GM12878 (cell line): ENCODE results near the gene EDEM2. TPM values are rescaled to one million over a fixed set of nuclear protein-coding genes. Genes with fewer than 3 reads are reported as not detected.

Source experiments
- ATAC-seq: fragments of 200-7000 bp; cut with Tn5 transposase; 3 replicates; pipeline ENCODE4 v1.9.1; 2020; ENCODE audit warnings: mild to moderate bottlenecking, moderate library complexity
- BruUV-seq: library from RNA; stranded (reverse); fragments of 400-500 nt; replicated peaks from 2 replicates; lab custom pipeline; 2021; lab: Mats Ljungman, UMichigan
- CTCF ChIA-PET: fragments of 300-600 bp; sonication (Branson Sonifier 250); formaldehyde crosslinking; extraction: SDS; loops from one replicate; lab custom pipeline; 2021; ENCODE audit warnings: inconsistent platforms; lab: Yijun Ruan, JAX
- POLR2A ChIA-PET: fragments of 350-600 bp; formaldehyde crosslinking; extraction: SDS; loops from one replicate; lab custom pipeline; 2021; ENCODE audit warnings: inconsistent platforms; lab: Charles Lee
- RAD21 ChIA-PET: fragments of 300-600 bp; sonication (Branson Sonifier 250); formaldehyde crosslinking; loops from one replicate; lab custom pipeline; 2023; ENCODE audit warnings: antibody characterized with exemption; ENCODE audit not compliant: unreplicated experiment; lab: Charles Lee
- SMC1A ChIA-PET: fragments of 300-600 bp; sonication (Branson Sonifier 250); formaldehyde crosslinking; loops from one replicate; lab custom pipeline; 2023; ENCODE audit not compliant: unreplicated experiment, uncharacterized antibody; lab: Charles Lee
- DNase-seq: peaks from one replicate; pipeline ENCODE4 v3.0.0-alpha.2; 2011; ENCODE audit warnings: low read depth, low spot score
- FAIRE-seq: peaks from 3 replicates; lab custom pipeline; 2011; peaks lifted over from hg19 to GRCh38; lab: Jason Lieb, UNC
- H2AFZ ChIP-seq: 2 replicates; pipeline ENCODE4 v1.6.0; 2011; ENCODE audit warnings: low read depth, low read length, control low read depth; ENCODE audit not compliant: control insufficient read depth
- H3K27ac ChIP-seq: 2 replicates; pipeline ENCODE4 v1.5.1; 2011; ENCODE audit warnings: control low read depth; ENCODE audit not compliant: control insufficient read depth, insufficient read depth
- H3K27me3 ChIP-seq, 2 experiments: replicated peaks in 1 of 2; 2 replicates each; pipeline versions ENCODE4 v1.6.0 to v1.6.1; 2011; ENCODE audit warnings: low read length in 1 of 2; ENCODE audit not compliant: control insufficient read depth in 2 of 2, insufficient read depth in 2 of 2
- H3K36me3 ChIP-seq, 2 experiments: 2 replicates each; pipeline ENCODE4 v1.5.1; 2011; ENCODE audit warnings: low read length in 1 of 2; ENCODE audit not compliant: control insufficient read depth in 2 of 2, insufficient read depth in 2 of 2
- H3K4me1 ChIP-seq: 2 replicates; pipeline ENCODE4 v1.6.1; 2011; ENCODE audit warnings: mild to moderate bottlenecking, low read length, moderate library complexity, mixed read lengths; ENCODE audit not compliant: control insufficient read depth, insufficient read depth
- H3K4me2 ChIP-seq: 2 replicates; pipeline ENCODE4 v1.6.0; 2011; ENCODE audit warnings: control low read depth; ENCODE audit not compliant: control insufficient read depth, insufficient read depth
- H3K4me3 ChIP-seq: fragments of 200-600 bp; sonication (generic); 2 replicates; pipeline ENCODE4 v1.5.1; 2016
- H3K79me2 ChIP-seq: 2 replicates; pipeline ENCODE4 v1.6.0; 2011; ENCODE audit warnings: low read length; ENCODE audit not compliant: control insufficient read depth, insufficient read depth
- H3K9ac ChIP-seq: 2 replicates; pipeline ENCODE4 v1.8.0; 2011; ENCODE audit warnings: low read length, control low read depth, mixed read lengths; ENCODE audit not compliant: control insufficient read depth, insufficient read depth
- H3K9me3 ChIP-seq: replicated peaks from 3 replicates; pipeline ENCODE4 v1.5.1; 2011; ENCODE audit warnings: mild to moderate bottlenecking, low read length; ENCODE audit not compliant: control insufficient read depth, insufficient read depth
- H4K20me1 ChIP-seq: 2 replicates; pipeline ENCODE4 v1.6.0; 2011; ENCODE audit not compliant: control insufficient read depth, insufficient read depth
- BRCA1 ChIP-seq: IDR thresholded peaks from 2 replicates; pipeline ENCODE4 v1.6.1; 2011; ENCODE audit warnings: low read depth, low read length, improper control_type of control experiment
- CBX3 ChIP-seq: fragments of 200-600 bp; sonication (generic); IDR thresholded peaks from 2 replicates; pipeline ENCODE4 v1.6.1; 2016; ENCODE audit warnings: low read depth, borderline replicate concordance
- CHD4 ChIP-seq: fragments of 200-600 bp; sonication (generic); IDR thresholded peaks from 2 replicates; pipeline ENCODE4 v1.6.1; 2016; ENCODE audit warnings: mild to moderate bottlenecking
- EZH2 ChIP-seq: IDR thresholded peaks from 2 replicates; pipeline ENCODE4 v1.6.1; 2012; ENCODE audit warnings: low read depth, mild to moderate bottlenecking, control low read depth, inconsistent platforms, low read length, borderline replicate concordance; ENCODE audit not compliant: control insufficient read depth
- FOXK2 ChIP-seq: fragments of 450-650 bp; IDR thresholded peaks from 2 replicates; pipeline ENCODE4 v1.6.1; 2017; ENCODE audit warnings: mild to moderate bottlenecking, moderate library complexity
- GABPA ChIP-seq: IDR thresholded peaks from 2 replicates; pipeline ENCODE4 v1.6.1; 2014; ENCODE audit warnings: antibody characterized with exemption, low read depth, mild to moderate bottlenecking, inconsistent platforms
- GATAD2B ChIP-seq: fragments of 450-650 bp; conservative IDR thresholded peaks from 2 replicates; pipeline ENCODE4 v1.6.1; 2017; ENCODE audit warnings: low read depth, mild to moderate bottlenecking, moderate library complexity
- LARP7 ChIP-seq: fragments of 450-650 bp; IDR thresholded peaks from 2 replicates; pipeline ENCODE4 v1.6.1; 2017; ENCODE audit warnings: mild to moderate bottlenecking
- MTA2 ChIP-seq: fragments of 450-650 bp; IDR thresholded peaks from 2 replicates; pipeline ENCODE4 v1.6.1; 2016; ENCODE audit warnings: low read depth, mild to moderate bottlenecking, moderate library complexity
- NFYA ChIP-seq: IDR thresholded peaks from 2 replicates; pipeline ENCODE4 v1.6.1; 2011; ENCODE audit warnings: low read depth, mild to moderate bottlenecking, low read length, improper control_type of control experiment, borderline replicate concordance
- NR2C1 ChIP-seq: fragments of 450-650 bp; IDR thresholded peaks from 2 replicates; pipeline ENCODE4 v1.6.1; 2017; ENCODE audit warnings: antibody characterized with exemption, mild to moderate bottlenecking, moderate library complexity
- PBX3 ChIP-seq: IDR thresholded peaks from 2 replicates; pipeline ENCODE4 v1.6.1; 2011; ENCODE audit warnings: mild to moderate bottlenecking, low read depth, low read length, moderate library complexity; ENCODE audit not compliant: insufficient replicate concordance
- RAD51 ChIP-seq: fragments of 450-650 bp; IDR thresholded peaks from 2 replicates; pipeline ENCODE4 v1.6.1; 2016; ENCODE audit warnings: moderate library complexity, mild to moderate bottlenecking, inconsistent platforms
- RELB ChIP-seq: fragments of 450-650 bp; IDR thresholded peaks from 2 replicates; pipeline ENCODE4 v1.6.1; 2017; ENCODE audit warnings: low read depth, mild to moderate bottlenecking, moderate library complexity
- SRF ChIP-seq, 2 experiments: IDR thresholded peaks; 2 replicates each; pipeline ENCODE4 v1.6.1; 2011; ENCODE audit warnings: low read depth in 2 of 2, low read length in 2 of 2, mild to moderate bottlenecking in 1 of 2, moderate library complexity in 1 of 2
- TARDBP ChIP-seq: IDR thresholded peaks from 2 replicates; pipeline ENCODE4 v1.6.1; 2016; ENCODE audit warnings: borderline replicate concordance
- TCF3 ChIP-seq: IDR thresholded peaks from 2 replicates; pipeline ENCODE4 v1.6.1; 2012; ENCODE audit warnings: low read depth, mild to moderate bottlenecking, low read length, borderline replicate concordance; ENCODE audit not compliant: insufficient read depth
- USF1 ChIP-seq: IDR thresholded peaks from 2 replicates; pipeline ENCODE4 v1.6.1; 2011; ENCODE audit warnings: borderline replicate concordance, low read depth, mild to moderate bottlenecking, moderate library complexity, mixed read lengths, low read length; ENCODE audit not compliant: insufficient read depth; ENCODE audit errors: extremely low read length
- WGBS: methylation state at CpG from one replicate; pipeline ENCODE4 v1.1.6; 2016; ENCODE audit warnings: low lambda C conversion rate; ENCODE audit not compliant: insufficient replicate concordance, insufficient coverage; ENCODE audit errors: missing lambda C conversion rate; 5-methylcytosine and 5-hydroxymethylcytosine counted together
- in situ Hi-C: fragments of 300-500 bp; cut with MboI; formaldehyde crosslinking; loops from 9 replicates; pipeline ENCODE4 v1.14.3; 2018; ENCODE audit warnings: mixed read lengths
- intact Hi-C: fragments of 100-400 bp; cut with micrococcal nuclease; formaldehyde crosslinking; loops from one replicate; pipeline ENCODE4 v1.14.2; 2022; ENCODE audit not compliant: unreplicated experiment
- polyA plus RNA-seq, 11 experiments: library from polyadenylated mRNA; depleted of rRNA in 4 of 11; unstranded in 6 of 11; stranded (reverse) in 5 of 11; fragments of >200 nt; fragmentation: Nextera tagmentation in 4 of 11; fragmentation: Illumina TruSeq in 1 of 11; extraction: Ambion mirVana in 4 of 11; extraction: Trizol in 1 of 11; gene quantifications; 1 replicate in 1 of 11; 2 replicates in 10 of 11; pipeline versions ENCODE4 v1.2.1 to v1.2.3, GENCODE V29; 2011 to 2016; ENCODE audit warnings: inconsistent platforms in 2 of 11, missing spikeins in 2 of 11, low read depth in 1 of 11
- total RNA-seq, 4 experiments: library from RNA; depleted of rRNA in 3 of 4; stranded (reverse); fragments of >200 nt in 3 of 4; fragmentation: Illumina TruSeq in 1 of 4; extraction: Trizol in 1 of 4; gene quantifications; 2 replicates each; pipeline versions ENCODE4 v1.2.1 to v1.2.3, GENCODE V29; 2013 to 2021

Gene EDEM2
- total and polyA plus RNA-seq, 10 of the 15 experiments (the other 5 are each of a cell fraction or from before 2014, with no cell fraction given): 9.9 to 24.8 (median 14.8) TPM

GRCh38 chr20:35091816-35092523 lies 55.2 kb downstream of the EDEM2 start:
- ChIA-PET RAD21 (interaction anchor here (0.6 to 1.0 kb wide), 3 partner anchors 53 to 218 kb away, joined by 3 to 4 read pairs (median 4); no protein-coding TSS in a partner anchor), CTCF (interaction anchor here (0.6 to 5.0 kb wide), 6 partner anchors 9 to 223 kb away, joined by 3 to 65 read pairs (median 4); partner anchors contain the start of genes EDEM2, GSS and MYH7B), POLR2A (interaction anchor here (0.5 to 0.6 kb wide), 2 partner anchors 21 to 822 kb away, joined by 3 read pairs; no protein-coding TSS in a partner anchor)
- FAIRE-seq (no peak), DNase-seq (no peak), ATAC-seq (peak; percentile 64)
- H3K9me3 ChIP-seq: no peaks in the 10 kb centered on the region
- H4K20me1 ChIP-seq: no peaks in the 10 kb centered on the region
- H3K27ac ChIP-seq: peak overlapping the region; percentile 69
- peak overlapping the region; percentile 82 for H3K4me2 ChIP-seq
- under 1% methylated on average over 28 of the region's 28 CpGs for WGBS
- H3K4me3 ChIP-seq: peak overlapping the region; percentile 82
- peak overlapping the region; percentile 70 for H2AFZ ChIP-seq
- H3K79me2 ChIP-seq: peaks cover 50% of the 10 kb centered on the region
- no peaks in the 10 kb centered on the region for H3K27me3 ChIP-seq
- intact Hi-C loops: loop anchor here (10.0 kb wide), 1 partner anchor 217 kb away; the partner anchor contains the start of genes ACSS2 and GGT7
- H3K9ac ChIP-seq: peak overlapping the region; percentile 91
- peaks cover 0 to 8% of the 10 kb centered on the region in 2 experiments; a peak in 1 of 4 replicates for H3K36me3 ChIP-seq
- BruUV-seq: TSS peak; percentile 79
- no peak for TF ChIP-seq NFYA
- TF ChIP-seq EZH2: no peak
- no peak for TF ChIP-seq TCF3
- TF ChIP-seq FOXK2: no peak
- no peak for TF ChIP-seq GATAD2B
- no peak for TF ChIP-seq CBX3
- TF ChIP-seq SRF (IDR thresholded peaks at IDR 0.05; ENCODE audit: low read depth in 2 of 2, low read length in 2 of 2): no peak
- TF ChIP-seq PBX3: no peak
- TF ChIP-seq RAD51: no peak
- TF ChIP-seq RELB: no peak
- TF ChIP-seq MTA2: no peak
- no peak for TF ChIP-seq NR2C1
- no peak for TF ChIP-seq BRCA1
- no peak for TF ChIP-seq GABPA
- TF ChIP-seq LARP7: no peak
- no peak for TF ChIP-seq CHD4
- no peak for TF ChIP-seq USF1
- TF ChIP-seq TARDBP: no peak
- TF ChIP-seq, all 136 proteins: peak for 0
- peaks cover 15% of the 10 kb centered on the region for H3K4me1 ChIP-seq
- in situ Hi-C loops: no loop called here
- SMC1A ChIA-PET: interaction anchor here (1.2 to 2.2 kb wide), 2 partner anchors 28 to 53 kb away, joined by 3 to 7 read pairs; no protein-coding TSS in a partner anchor
